Natural killer cell (primary cell): Measurements from ENCODE around the gene MPPE1. TPM values are rescaled to one million over a fixed set of nuclear protein-coding genes. Genes with fewer than 3 reads are reported as not detected.

Experiments
- ATAC-seq, 3 donors: fragments of 150-1000 bp in 2 of 3; fragments of 200-7000 bp in 1 of 3; cut with Tn5 transposase; 1 replicate in 1 of 3; 2 replicates in 2 of 3; pipeline ENCODE4 v1.10.0; 2021; ENCODE audit warnings: mild to moderate bottlenecking in 2 of 3, moderate library complexity in 2 of 3
- DNase-seq, 2 donors: peaks; one replicate each; pipeline versions ENCODE4 v3.0.0 to v3.0.0-alpha.2; 2013 to 2021; ENCODE audit warnings: mixed read lengths in 1 of 2
- H3K27ac ChIP-seq: one replicate; pipeline ENCODE4 v1.5.1; 2013; ENCODE audit warnings: mild to moderate bottlenecking, low read length
- H3K27me3 ChIP-seq: one replicate; pipeline ENCODE4 v1.6.1; 2013; ENCODE audit warnings: low read length; ENCODE audit not compliant: control insufficient read depth, insufficient read depth
- H3K36me3 ChIP-seq: one replicate; pipeline ENCODE4 v1.6.1; 2013; ENCODE audit warnings: low read length; ENCODE audit not compliant: control insufficient read depth, insufficient read depth
- H3K4me1 ChIP-seq: one replicate; pipeline ENCODE4 v1.6.1; 2013; ENCODE audit warnings: low read length; ENCODE audit not compliant: control insufficient read depth, insufficient read depth
- H3K4me3 ChIP-seq: one replicate; pipeline ENCODE4 v1.5.1; 2013; ENCODE audit warnings: low read length
- H3K9me3 ChIP-seq: one replicate; pipeline ENCODE4 v1.6.1; 2013; ENCODE audit warnings: low read length; ENCODE audit not compliant: control insufficient read depth, insufficient read depth
- H3K27ac Mint-ChIP-seq, 2 donors: one replicate each; pipeline ENCODE4 v1.8.0; 2022; ENCODE audit warnings: mild to moderate bottlenecking in 2 of 2, mixed read lengths in 2 of 2, moderate library complexity in 1 of 2
- H3K27me3 Mint-ChIP-seq, 2 donors: one replicate each; pipeline ENCODE4 v1.8.0; 2022; ENCODE audit warnings: low read depth in 2 of 2, mixed read lengths in 2 of 2
- H3K36me3 Mint-ChIP-seq: one replicate; pipeline ENCODE4 v1.8.0; 2022; ENCODE audit warnings: mixed read lengths
- H3K4me1 Mint-ChIP-seq, 2 donors: one replicate each; pipeline ENCODE4 v1.8.0; 2022; ENCODE audit warnings: mixed read lengths in 2 of 2
- H3K4me3 Mint-ChIP-seq: one replicate; pipeline ENCODE4 v1.8.0; 2022; ENCODE audit warnings: mild to moderate bottlenecking, moderate library complexity, mixed read lengths
- H3K9me3 Mint-ChIP-seq, 2 donors: one replicate each; pipeline ENCODE4 v1.8.0; 2022; ENCODE audit warnings: mixed read lengths in 2 of 2
- WGBS: methylation state at CpG from one replicate; pipeline ENCODE4 v1.1.7; 2013; ENCODE audit warnings: missing lambda C conversion rate; ENCODE audit not compliant: insufficient coverage; 5-methylcytosine and 5-hydroxymethylcytosine counted together
- intact Hi-C: fragments of 100-400 bp; cut with micrococcal nuclease; formaldehyde crosslinking; loops from one replicate; pipeline ENCODE4 v1.14.2; 2022
- total RNA-seq, 4 donors: library from RNA; stranded (reverse); fragments of 120-200 nt in 1 of 4; gene quantifications; one replicate each; pipeline versions ENCODE4 v1.2.3 to v1.2.4, GENCODE V29; 2013 to 2022
- TF ChIP-seq, protein P1 (sequence below): fragments of 200-600 bp; IDR thresholded peaks from one replicate; pipeline ENCODE4 v1.8.0; 2022; ENCODE audit warnings: antibody characterized with exemption

Gene MPPE1, protein sequence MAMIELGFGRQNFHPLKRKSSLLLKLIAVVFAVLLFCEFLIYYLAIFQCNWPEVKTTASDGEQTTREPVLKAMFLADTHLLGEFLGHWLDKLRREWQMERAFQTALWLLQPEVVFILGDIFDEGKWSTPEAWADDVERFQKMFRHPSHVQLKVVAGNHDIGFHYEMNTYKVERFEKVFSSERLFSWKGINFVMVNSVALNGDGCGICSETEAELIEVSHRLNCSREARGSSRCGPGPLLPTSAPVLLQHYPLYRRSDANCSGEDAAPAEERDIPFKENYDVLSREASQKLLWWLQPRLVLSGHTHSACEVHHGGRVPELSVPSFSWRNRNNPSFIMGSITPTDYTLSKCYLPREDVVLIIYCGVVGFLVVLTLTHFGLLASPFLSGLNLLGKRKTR
- 100 to 1,000 TPM in 2 of 3 donors, 10 to 100 TPM in 1; 98.3 to 110 (median 105) TPM for total RNA-seq
- 70.9 TPM for total RNA-seq (2013)

DNA sequence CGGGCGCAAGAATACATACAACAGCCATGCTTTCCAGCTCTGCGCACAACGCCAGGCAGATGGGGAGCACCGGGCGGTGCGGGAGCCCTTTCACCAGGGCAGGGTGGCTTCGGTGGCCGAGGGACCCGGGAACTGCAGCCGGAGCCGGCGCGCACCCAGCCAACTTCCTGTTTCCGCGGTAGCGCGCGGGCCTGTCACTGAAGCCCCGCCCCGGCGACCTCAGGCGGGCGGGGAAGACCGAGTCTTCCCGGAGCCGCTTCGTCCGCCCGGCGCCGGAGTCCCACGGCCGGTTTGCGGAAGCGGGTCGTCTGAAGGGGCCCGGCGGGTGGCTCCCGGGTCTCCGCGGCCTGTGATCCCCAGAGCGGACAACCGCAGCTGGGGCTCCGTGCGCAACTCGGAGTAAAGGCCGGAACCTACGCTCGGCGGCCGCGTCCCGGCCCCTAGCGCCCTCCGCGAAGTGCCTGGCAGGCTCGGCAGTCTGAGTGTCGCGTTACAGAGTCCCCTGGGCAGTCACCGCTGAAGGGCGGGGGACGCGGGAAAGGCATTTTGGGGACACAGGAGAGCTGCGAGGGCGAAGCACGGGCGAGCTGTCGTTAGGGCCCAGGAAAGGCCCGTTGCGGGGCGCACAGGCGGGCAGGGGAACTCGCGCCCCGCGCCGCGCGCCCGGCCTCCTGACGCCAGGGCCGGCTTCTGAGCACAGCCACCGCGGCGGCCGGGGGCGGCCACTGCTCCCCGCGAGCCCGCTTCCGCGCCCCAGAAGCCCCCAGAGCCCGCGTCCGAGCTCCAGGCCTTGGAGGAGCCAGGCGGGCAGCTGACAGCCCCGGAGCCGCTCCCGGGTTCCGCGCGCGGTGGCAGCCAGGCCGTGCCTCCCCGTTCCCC, at the start of gene MPPE1:
Gene MPPE1, minus strand, starts transcription at position 136 of the 879 bp plus-strand sequence. CDS start 11,053 bp downstream, outside the sequence.
- TF ChIP-seq, protein P1, sequence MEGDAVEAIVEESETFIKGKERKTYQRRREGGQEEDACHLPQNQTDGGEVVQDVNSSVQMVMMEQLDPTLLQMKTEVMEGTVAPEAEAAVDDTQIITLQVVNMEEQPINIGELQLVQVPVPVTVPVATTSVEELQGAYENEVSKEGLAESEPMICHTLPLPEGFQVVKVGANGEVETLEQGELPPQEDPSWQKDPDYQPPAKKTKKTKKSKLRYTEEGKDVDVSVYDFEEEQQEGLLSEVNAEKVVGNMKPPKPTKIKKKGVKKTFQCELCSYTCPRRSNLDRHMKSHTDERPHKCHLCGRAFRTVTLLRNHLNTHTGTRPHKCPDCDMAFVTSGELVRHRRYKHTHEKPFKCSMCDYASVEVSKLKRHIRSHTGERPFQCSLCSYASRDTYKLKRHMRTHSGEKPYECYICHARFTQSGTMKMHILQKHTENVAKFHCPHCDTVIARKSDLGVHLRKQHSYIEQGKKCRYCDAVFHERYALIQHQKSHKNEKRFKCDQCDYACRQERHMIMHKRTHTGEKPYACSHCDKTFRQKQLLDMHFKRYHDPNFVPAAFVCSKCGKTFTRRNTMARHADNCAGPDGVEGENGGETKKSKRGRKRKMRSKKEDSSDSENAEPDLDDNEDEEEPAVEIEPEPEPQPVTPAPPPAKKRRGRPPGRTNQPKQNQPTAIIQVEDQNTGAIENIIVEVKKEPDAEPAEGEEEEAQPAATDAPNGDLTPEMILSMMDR: no peak
- peak within 1 kb of the TSS; percentile 91 to 96 for H3K27ac Mint-ChIP-seq
- intact Hi-C loops: loop anchor here (1.0 to 5.0 kb wide), 2 partner anchors 58 to 1996 kb away; partner anchors contain the start of gene VAPA

DNA sequence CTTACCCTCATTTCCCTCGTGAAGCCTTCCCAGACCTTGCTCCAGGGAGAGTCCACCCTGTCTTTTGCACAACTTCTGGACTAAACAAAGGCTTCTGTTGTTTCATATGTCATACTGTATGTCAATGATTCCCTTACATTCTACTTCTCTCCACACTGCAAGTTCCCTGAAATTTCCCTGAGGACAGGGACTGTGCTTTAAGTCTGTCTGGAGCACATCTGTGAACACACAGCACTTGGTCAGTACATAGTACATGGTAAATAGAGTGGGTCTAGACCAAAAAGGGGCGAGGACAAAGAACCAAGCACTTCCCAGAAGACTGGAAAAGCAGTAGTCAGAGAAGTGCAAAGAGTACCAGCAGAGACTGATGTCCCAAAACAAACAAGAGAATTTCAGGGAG, 49.5 kb upstream of the MPPE1 start:
- H3K27ac Mint-ChIP-seq: no peak overlapping the region
- H3K4me1 ChIP-seq: no peaks in the 10 kb centered on the region
- peaks cover 11% of the 10 kb centered on the region for H3K36me3 Mint-ChIP-seq
- H3K9me3 Mint-ChIP-seq: peaks cover 0 to 2% of the 10 kb centered on the region in 2 donors
- no peak overlapping the region for H3K4me3 Mint-ChIP-seq
- no peaks in the 10 kb centered on the region for H3K36me3 ChIP-seq
- H3K27me3 Mint-ChIP-seq: peaks cover 0 to 2% of the 10 kb centered on the region in 2 donors
- ATAC-seq (no peak), DNase-seq (no peak)
- H3K4me3 ChIP-seq: no peak overlapping the region
- H3K27ac ChIP-seq: no peak overlapping the region
- TF ChIP-seq, protein P1: no peak
- intact Hi-C loops: no loop called here
- no peaks in the 10 kb centered on the region for H3K4me1 Mint-ChIP-seq
- WGBS: 76% methylated on average over 2 of the region's 2 CpGs
- no peaks in the 10 kb centered on the region for H3K27me3 ChIP-seq
- H3K9me3 ChIP-seq: peaks cover 3% of the 10 kb centered on the region

More for the DNA sequence above, at the start of gene MPPE1:
- ATAC-seq (peak; percentile 90 to 95 (median 91)), DNase-seq (peak; percentile 87 to 93)
- H3K4me3 ChIP-seq: peak within 1 kb of the TSS; percentile 99
- H3K27ac ChIP-seq: peak within 1 kb of the TSS; percentile 100
- H3K4me1 ChIP-seq: peaks cover 14% of the 10 kb centered on the region
- WGBS: under 1% methylated on average over 106 of the region's 106 CpGs
- Mint-ChIP-seq H3K4me1 (peaks cover 14 to 35% of the 10 kb centered on the region in 2 donors), H3K27me3 (no peaks in the 10 kb centered on the region), H3K4me3 (peak within 1 kb of the TSS; percentile 94), H3K36me3 (peaks cover 5% of the 10 kb centered on the region), H3K9me3 (no peaks in the 10 kb centered on the region)
- H3K27me3 ChIP-seq: no peaks in the 10 kb centered on the region
- H3K36me3 ChIP-seq: peaks cover 10% of the 10 kb centered on the region
- H3K9me3 ChIP-seq: no peaks in the 10 kb centered on the region

- no peak overlapping the region for H3K4me3 Mint-ChIP-seq
- no peaks in the 10 kb centered on the region for H3K27me3 ChIP-seq
- no peak overlapping the region for H3K27ac ChIP-seq
- H3K9me3 ChIP-seq: peaks cover 3% of the 10 kb centered on the region
- H3K27me3 Mint-ChIP-seq: peaks cover 0 to 2% of the 10 kb centered on the region in 2 donors
- ATAC-seq: no peak
- H3K36me3 Mint-ChIP-seq: peaks cover 11% of the 10 kb centered on the region
- TF ChIP-seq, protein P1: no peak
- no peaks in the 10 kb centered on the region for H3K4me1 Mint-ChIP-seq
- DNase-seq: no peak
- 98% methylated on average over 10 of the region's 10 CpGs for WGBS
- H3K9me3 Mint-ChIP-seq: peaks cover 0 to 2% of the 10 kb centered on the region in 2 donors
- no peak overlapping the region for H3K4me3 ChIP-seq
- intact Hi-C loops: no loop called here
- H3K27ac Mint-ChIP-seq: no peak overlapping the region
- H3K36me3 ChIP-seq: no peaks in the 10 kb centered on the region
- no peaks in the 10 kb centered on the region for H3K4me1 ChIP-seq
Measured at GRCh38 chr18:11956371-11957308, 48.5 kb upstream of the MPPE1 start.
